OCI-LY1 (cell line): Measurements from ENCODE around the gene WWOX.

Experiments used
- H2AFZ ChIP-seq: fragments of 200-600 bp; sonication (generic), shearing (Covaris generic); 2 replicates; pipeline ENCODE4 v1.6.0; 2014; ENCODE audit warnings: antibody characterized with exemption, mild to moderate bottlenecking, low read length
- H3F3A ChIP-seq: fragments of 200-600 bp; sonication (generic), shearing (Covaris generic); 2 replicates; pipeline ENCODE4 v1.6.0; 2014; ENCODE audit warnings: mild to moderate bottlenecking, antibody characterized with exemption, low read length, moderate library complexity; ENCODE audit not compliant: insufficient read depth
- H3K27ac ChIP-seq: fragments of 200-600 bp; sonication (generic); 2 replicates; pipeline ENCODE4 v1.5.1; 2014; ENCODE audit warnings: low read length, mixed run types, mild to moderate bottlenecking, low read depth; ENCODE audit not compliant: poor library complexity, severe bottlenecking
- H3K27me3 ChIP-seq: fragments of 200-600 bp; sonication (generic); 2 replicates; pipeline ENCODE4 v1.6.0; 2014; ENCODE audit warnings: antibody characterized with exemption, mild to moderate bottlenecking, low read length, moderate library complexity; ENCODE audit not compliant: insufficient read depth
- H3K36me3 ChIP-seq: fragments of 200-600 bp; sonication (generic); 2 replicates; pipeline ENCODE4 v1.6.1; 2014; ENCODE audit warnings: mild to moderate bottlenecking, antibody characterized with exemption, low read length, moderate library complexity, mixed read lengths; ENCODE audit not compliant: insufficient read depth
- H3K4me1 ChIP-seq: fragments of 200-600 bp; sonication (generic); 2 replicates; pipeline ENCODE4 v1.5.1; 2014; ENCODE audit warnings: mild to moderate bottlenecking, low read length, moderate library complexity; ENCODE audit not compliant: insufficient read depth, severe bottlenecking
- H3K4me2 ChIP-seq: fragments of 200-600 bp; sonication (generic), shearing (Covaris generic); 2 replicates; pipeline ENCODE4 v1.6.1; 2014; ENCODE audit warnings: low read length
- H3K4me3 ChIP-seq: fragments of 200-600 bp; sonication (generic); 2 replicates; pipeline ENCODE4 v1.5.1; 2014; ENCODE audit warnings: low read length, low read depth, mild to moderate bottlenecking, mixed read lengths; ENCODE audit not compliant: poor library complexity, severe bottlenecking
- H3K79me2 ChIP-seq: fragments of 200-600 bp; shearing (Covaris generic); 2 replicates; pipeline ENCODE4 v1.6.1; 2016; ENCODE audit warnings: mixed run types, low read length, mixed read lengths; ENCODE audit not compliant: insufficient read depth
- H3K9ac ChIP-seq: fragments of 200-600 bp; sonication (generic), shearing (Covaris generic); 2 replicates; pipeline ENCODE4 v1.6.1; 2014; ENCODE audit warnings: mild to moderate bottlenecking, low read length, mixed read lengths
- H3K9me2 ChIP-seq: fragments of 200-600 bp; sonication (generic), shearing (Covaris generic); 2 replicates; pipeline ENCODE4 v1.6.1; 2014; ENCODE audit warnings: low read depth, mild to moderate bottlenecking, low read length, mixed read lengths
- H3K9me3 ChIP-seq: fragments of 200-600 bp; shearing (Covaris generic); 2 replicates; pipeline ENCODE4 v1.6.1; 2014; ENCODE audit warnings: low read length, mixed read lengths
- H4K20me1 ChIP-seq: fragments of 200-600 bp; sonication (generic), shearing (Covaris generic); 2 replicates; pipeline ENCODE4 v1.6.0; 2016; ENCODE audit warnings: mild to moderate bottlenecking, low read length; ENCODE audit not compliant: insufficient read depth
- CTCF ChIP-seq: fragments of 200-600 bp; sonication (generic), shearing (Covaris generic); IDR thresholded peaks from 2 replicates; pipeline ENCODE4 v1.5.1; 2017; ENCODE audit warnings: mild to moderate bottlenecking, antibody characterized with exemption, low read length, moderate library complexity, mixed read lengths
- EZH2 ChIP-seq: fragments of 200-600 bp; sonication (generic), shearing (Covaris generic); IDR thresholded peaks from 2 replicates; pipeline ENCODE4 v1.8.0; 2017; ENCODE audit warnings: borderline replicate concordance, mixed run types, mild to moderate bottlenecking, antibody characterized with exemption, low read length, moderate library complexity, mixed read lengths

WWOX gene

DNA sequence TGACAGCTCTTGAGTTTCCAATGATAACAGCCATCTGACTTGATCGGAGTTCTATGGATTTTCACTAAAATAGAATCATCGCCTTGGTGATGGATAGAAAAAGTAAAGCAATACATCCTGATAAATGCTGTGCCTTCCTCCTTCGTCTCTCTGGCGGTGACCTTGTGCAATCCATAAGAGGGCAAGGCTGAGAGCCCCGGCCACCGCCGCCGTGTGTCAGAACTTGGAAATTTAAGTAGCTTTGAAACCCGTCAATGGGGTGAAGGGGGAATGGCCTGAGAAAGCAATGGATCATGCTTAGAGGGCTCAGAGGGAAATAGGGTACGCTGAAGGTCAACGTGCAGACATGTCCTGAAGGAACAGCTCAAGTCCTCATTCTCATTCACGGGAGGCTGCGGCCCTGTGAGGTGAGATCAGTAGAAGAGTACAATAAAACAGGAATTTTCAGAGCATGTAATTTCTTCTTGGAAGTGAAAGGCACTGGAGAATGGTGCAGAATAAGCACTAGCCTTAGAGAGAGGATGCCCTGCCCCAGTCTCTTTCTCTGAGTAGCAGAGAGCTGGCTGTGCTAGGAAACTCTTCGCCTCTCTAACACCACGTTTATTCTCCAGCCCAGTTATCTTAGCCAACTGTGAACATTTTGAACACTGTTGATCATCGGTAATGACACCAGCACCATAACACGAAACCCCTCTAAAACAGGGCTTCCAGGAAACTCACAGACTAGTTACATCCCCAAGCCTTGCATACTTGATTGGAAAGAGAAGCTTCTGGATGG, 573.5 kb downstream of the WWOX start:
- Histone ChIP-seq H3K9me3 (no peaks in the 10 kb centered on the region), H3K27ac (no peak overlapping the region), H3K4me2 (no peak overlapping the region), H3K4me1 (no peaks in the 10 kb centered on the region), H3K9me2 (no peaks in the 10 kb centered on the region), H3K27me3 (no peaks in the 10 kb centered on the region), H2AFZ (no peak overlapping the region), H3K36me3 (no peaks in the 10 kb centered on the region), H3K79me2 (no peaks in the 10 kb centered on the region), H3K4me3 (no peak overlapping the region), H4K20me1 (no peaks in the 10 kb centered on the region), H3K9ac (no peak overlapping the region), H3F3A (no peaks in the 10 kb centered on the region)
- no peak for TF ChIP-seq EZH2
- no peak for TF ChIP-seq CTCF

- no peak overlapping the region for H3K27ac ChIP-seq
- no peaks in the 10 kb centered on the region for H3K9me3 ChIP-seq
- H3K4me3 ChIP-seq: no peak overlapping the region
- no peaks in the 10 kb centered on the region for H3K79me2 ChIP-seq
- H3K9ac ChIP-seq: no peak overlapping the region
- TF ChIP-seq CTCF (no peak), EZH2 (no peak)
- H3K9me2 ChIP-seq: no peaks in the 10 kb centered on the region
- no peak overlapping the region for H2AFZ ChIP-seq
- no peak overlapping the region for H3K4me2 ChIP-seq
- no peaks in the 10 kb centered on the region for H3F3A ChIP-seq
- H3K27me3 ChIP-seq: no peaks in the 10 kb centered on the region
- H3K4me1 ChIP-seq: no peaks in the 10 kb centered on the region
- no peaks in the 10 kb centered on the region for H4K20me1 ChIP-seq
- no peaks in the 10 kb centered on the region for H3K36me3 ChIP-seq
These were observed 574.4 kb downstream of the WWOX start for GRCh38 chr16:78673884-78674283.

GRCh38 chr16:78675312-78675711, 575.9 kb downstream of the WWOX start:
- H3K9me2 ChIP-seq: no peaks in the 10 kb centered on the region
- H3K9me3 ChIP-seq: no peaks in the 10 kb centered on the region
- no peaks in the 10 kb centered on the region for H3K79me2 ChIP-seq
- no peaks in the 10 kb centered on the region for H3F3A ChIP-seq
- H2AFZ ChIP-seq: no peak overlapping the region
- H3K36me3 ChIP-seq: no peaks in the 10 kb centered on the region
- no peak overlapping the region for H3K4me3 ChIP-seq
- H4K20me1 ChIP-seq: no peaks in the 10 kb centered on the region
- TF ChIP-seq EZH2 (no peak), CTCF (no peak)
- H3K27ac ChIP-seq: no peak overlapping the region
- no peaks in the 10 kb centered on the region for H3K4me1 ChIP-seq
- no peak overlapping the region for H3K9ac ChIP-seq
- no peak overlapping the region for H3K4me2 ChIP-seq
- no peaks in the 10 kb centered on the region for H3K27me3 ChIP-seq
